Stomach (tissue), 9 donors: ENCODE measurements around the gene HIPK1. TPM values are rescaled to one million over a fixed set of nuclear protein-coding genes. Genes with fewer than 3 reads are reported as not detected.

Source experiments
- DNase-seq, 2 donors: peaks; one replicate each; pipeline versions ENCODE4 v3.0.0 to v3.0.0-alpha.2; 2013 to 2019
- H3K27ac ChIP-seq, 5 donors: fragments of 200-600 bp in 4 of 5; sonication (generic) in 4 of 5; one replicate each; pipeline ENCODE4 v1.5.1; 2013 to 2019; ENCODE audit warnings: mild to moderate bottlenecking in 1 of 5, moderate library complexity in 1 of 5
- H3K27me3 ChIP-seq, 3 donors: fragments of 200-600 bp; sonication (generic); one replicate each; pipeline ENCODE4 v1.5.1; 2017 to 2019; ENCODE audit warnings: mixed run types in 1 of 3
- H3K36me3 ChIP-seq, 4 donors: fragments of 200-600 bp; sonication (generic); 1 replicate in 3 of 4; 2 replicates in 1 of 4; pipeline ENCODE4 v1.5.1; 2016 to 2019
- H3K4me1 ChIP-seq, 4 donors: fragments of 200-600 bp; sonication (generic); one replicate each; pipeline ENCODE4 v1.5.1; 2016 to 2019
- H3K4me3 ChIP-seq, 4 donors: fragments of 200-600 bp; sonication (generic) in 3 of 4; one replicate each; pipeline ENCODE4 v1.5.1; 2016 to 2019; ENCODE audit warnings: mild to moderate bottlenecking in 1 of 4
- H3K9me3 ChIP-seq, 4 donors: fragments of 200-600 bp; sonication (generic); one replicate each; pipeline ENCODE4 v1.5.1; 2016 to 2019
- EP300 ChIP-seq: sonication (generic); formaldehyde crosslinking; IDR thresholded peaks from one replicate; pipeline ENCODE4 v1.6.1; 2017; ENCODE audit warnings: antibody characterized with exemption
- POLR2A ChIP-seq, 4 donors: fragments of 450-650 bp; IDR thresholded peaks; one replicate each; pipeline ENCODE4 v1.6.1; 2016; ENCODE audit warnings: antibody characterized with exemption in 4 of 4, control low read depth in 2 of 4, mild to moderate bottlenecking in 1 of 4, moderate library complexity in 1 of 4
- POLR2AphosphoS5 ChIP-seq, 3 donors: sonication (generic); formaldehyde crosslinking; IDR thresholded peaks; one replicate each; pipeline ENCODE4 v1.6.1; 2016; ENCODE audit warnings: antibody characterized with exemption in 3 of 3
- WGBS, 5 donors: extraction: QIAGEN DNeasy Blood & Tissue Kit in 3 of 5; methylation state at CpG; one replicate each; pipeline versions ENCODE4 v1.1.5 to v1.1.7; 2013 to 2018; 5-methylcytosine and 5-hydroxymethylcytosine counted together
- intact Hi-C: fragments of 100-400 bp; cut with DNase I; formaldehyde crosslinking; loops from one replicate; pipeline ENCODE4 v1.15.1; 2023; ENCODE audit warnings: low total_unique reads
- polyA plus RNA-seq, 3 donors: library from polyadenylated mRNA; stranded (reverse); fragments of 200-250 nt; gene quantifications; one replicate each; pipeline ENCODE4 v1.2.3, GENCODE V29; 2013
- total RNA-seq, 5 donors: library from RNA; depleted of rRNA; stranded (reverse); fragments of >200 nt; gene quantifications; one replicate each; pipeline versions ENCODE4 v1.1.0 to v1.2.3, GENCODE V29; 2014 to 2016
- TF ChIP-seq, protein P1 (sequence below), 7 experiments: fragments of 450-650 bp in 4 of 7; fragments of 200-600 bp in 3 of 7; sonication (generic) in 3 of 7; IDR thresholded peaks; one replicate each; pipeline ENCODE4 v1.5.1; 2016 to 2019; ENCODE audit warnings: antibody characterized with exemption in 7 of 7, control low read depth in 2 of 7, mild to moderate bottlenecking in 1 of 7
- donor health status: healthy with polysubstance abuse.
- donor health status: Bipolar disorder and iron deficiency.
- donor health status: healthy.

The HIPK1 gene
- total and polyA plus RNA-seq, 8 donors = 8.7 to 70.3 (median 28.3) TPM

DNA sequence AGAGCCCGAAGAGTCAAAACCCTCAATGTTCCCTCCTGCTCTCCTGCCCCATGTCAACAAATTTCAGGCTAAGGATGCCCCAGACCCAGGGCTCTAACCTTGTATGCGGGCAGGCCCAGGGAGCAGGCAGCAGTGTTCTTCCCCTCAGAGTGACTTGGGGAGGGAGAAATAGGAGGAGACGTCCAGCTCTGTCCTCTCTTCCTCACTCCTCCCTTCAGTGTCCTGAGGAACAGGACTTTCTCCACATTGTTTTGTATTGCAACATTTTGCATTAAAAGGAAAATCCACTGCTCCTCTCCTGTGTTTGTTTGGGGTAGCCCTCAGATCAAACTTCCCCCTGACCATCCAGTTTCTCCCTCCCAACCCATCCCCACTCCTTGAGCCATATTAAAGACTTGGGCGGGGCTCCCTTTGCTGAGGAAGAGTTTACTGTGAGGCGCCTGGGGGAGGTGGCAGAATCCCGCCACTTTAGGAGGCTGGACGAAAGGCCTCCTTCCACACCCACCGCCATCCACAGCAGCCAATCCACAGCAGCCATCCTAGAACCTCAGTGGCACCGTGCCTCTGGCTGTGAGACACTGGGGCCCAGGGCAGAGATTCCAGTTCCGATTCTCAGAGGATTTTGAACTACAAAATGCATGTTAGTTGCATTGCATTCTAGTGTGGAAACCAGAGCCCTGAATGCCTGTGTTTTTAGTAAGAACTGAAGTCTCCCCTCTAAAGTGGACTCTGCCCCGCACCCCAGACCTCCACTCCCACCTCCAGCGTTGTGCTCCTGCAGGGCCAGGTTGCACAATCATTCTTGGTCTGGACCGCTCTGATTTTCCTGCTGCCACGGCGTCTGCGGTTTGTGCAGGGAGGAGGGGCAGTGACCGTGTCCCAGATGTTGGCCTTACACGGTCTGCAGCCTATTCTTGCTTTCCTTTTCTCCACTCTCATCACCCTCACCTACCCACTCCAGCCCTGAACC lies 53.1 kb downstream of the HIPK1 start:
- peaks cover 19 to 78% (median 55%) of the 10 kb centered on the region in 4 donors for H3K4me1 ChIP-seq

DNA sequence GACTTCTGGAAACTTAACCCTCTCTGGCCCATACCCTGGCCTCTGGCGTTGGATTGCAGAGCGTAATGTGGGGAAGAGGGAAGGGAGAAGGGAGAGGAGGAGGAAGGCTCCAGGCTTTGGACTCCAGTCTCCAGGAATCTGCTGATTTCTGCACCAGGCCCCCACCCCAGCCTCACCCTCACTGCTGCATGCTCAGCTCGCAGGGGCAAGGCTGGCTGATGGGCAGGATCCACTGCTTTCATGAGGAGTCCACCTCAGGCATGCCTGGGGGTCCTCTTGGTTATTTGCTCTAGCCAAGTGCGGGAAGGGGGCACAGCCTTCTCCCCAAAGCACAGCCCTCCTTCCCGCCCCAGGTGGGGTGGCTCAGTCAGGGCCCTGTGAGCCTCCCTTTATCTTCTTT lies 53.8 kb downstream of the HIPK1 start:
- DNase-seq = no peak
- no peaks in the 10 kb centered on the region for H3K27me3 ChIP-seq
- peak overlapping the region in 4 of 5 donors; percentile 64 to 85 (median 83) for H3K27ac ChIP-seq
- TF ChIP-seq, protein P1, sequence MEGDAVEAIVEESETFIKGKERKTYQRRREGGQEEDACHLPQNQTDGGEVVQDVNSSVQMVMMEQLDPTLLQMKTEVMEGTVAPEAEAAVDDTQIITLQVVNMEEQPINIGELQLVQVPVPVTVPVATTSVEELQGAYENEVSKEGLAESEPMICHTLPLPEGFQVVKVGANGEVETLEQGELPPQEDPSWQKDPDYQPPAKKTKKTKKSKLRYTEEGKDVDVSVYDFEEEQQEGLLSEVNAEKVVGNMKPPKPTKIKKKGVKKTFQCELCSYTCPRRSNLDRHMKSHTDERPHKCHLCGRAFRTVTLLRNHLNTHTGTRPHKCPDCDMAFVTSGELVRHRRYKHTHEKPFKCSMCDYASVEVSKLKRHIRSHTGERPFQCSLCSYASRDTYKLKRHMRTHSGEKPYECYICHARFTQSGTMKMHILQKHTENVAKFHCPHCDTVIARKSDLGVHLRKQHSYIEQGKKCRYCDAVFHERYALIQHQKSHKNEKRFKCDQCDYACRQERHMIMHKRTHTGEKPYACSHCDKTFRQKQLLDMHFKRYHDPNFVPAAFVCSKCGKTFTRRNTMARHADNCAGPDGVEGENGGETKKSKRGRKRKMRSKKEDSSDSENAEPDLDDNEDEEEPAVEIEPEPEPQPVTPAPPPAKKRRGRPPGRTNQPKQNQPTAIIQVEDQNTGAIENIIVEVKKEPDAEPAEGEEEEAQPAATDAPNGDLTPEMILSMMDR (IDR thresholded peaks at IDR 0.05) = no peak
- TF ChIP-seq POLR2A (IDR thresholded peaks at IDR 0.05) (no peak), POLR2AphosphoS5 (IDR thresholded peaks at IDR 0.05) (no peak), EP300 (no peak)
- peaks cover 19 to 71% (median 53%) of the 10 kb centered on the region in 4 donors for H3K4me1 ChIP-seq
- WGBS, 5 donors = 26 to 66% (median 53%) methylated on average over 4 to 5 of the region's 5 CpGs
- intact Hi-C loops = no loop called here
- H3K36me3 ChIP-seq = no peaks in the 10 kb centered on the region
- no peaks in the 10 kb centered on the region for H3K9me3 ChIP-seq
- peak overlapping the region; percentile 21 to 42 (median 32) for H3K4me3 ChIP-seq

More for the DNA sequence above, 53.1 kb downstream of the HIPK1 start:
- no peaks in the 10 kb centered on the region for H3K9me3 ChIP-seq
- intact Hi-C loops = no loop called here
- H3K4me3 ChIP-seq = peak overlapping the region; percentile 21 to 42 (median 36)
- DNase-seq = peak; percentile 50 to 86
- H3K27ac ChIP-seq = peak overlapping the region in 4 of 5 donors; percentile 79 to 85 (median 83)
- H3K27me3 ChIP-seq = no peaks in the 10 kb centered on the region
- TF ChIP-seq POLR2A (IDR thresholded peaks at IDR 0.05) (no peak), EP300 (no peak), POLR2AphosphoS5 (IDR thresholded peaks at IDR 0.05) (peak in 2 of 3 donors; percentile 32 to 45)
- TF ChIP-seq, protein P1 (IDR thresholded peaks at IDR 0.05) = no peak
- no peaks in the 10 kb centered on the region for H3K36me3 ChIP-seq
- WGBS, 5 donors = 23 to 36% (median 30%) methylated on average over 14 to 18 of the region's 18 CpGs

- Histone ChIP-seq H3K4me1 (peaks cover 19 to 66% (median 51%) of the 10 kb centered on the region in 4 donors), H3K27ac (peak overlapping the region in 4 of 5 donors; percentile 64 to 85 (median 83)), H3K9me3 (no peaks in the 10 kb centered on the region), H3K4me3 (peak overlapping the region; percentile 21 to 42 (median 32)), H3K27me3 (no peaks in the 10 kb centered on the region), H3K36me3 (no peaks in the 10 kb centered on the region)
- TF ChIP-seq POLR2A (IDR thresholded peaks at IDR 0.05) = no peak
- TF ChIP-seq EP300 = no peak
- TF ChIP-seq, protein P1 (IDR thresholded peaks at IDR 0.05) = no peak
- TF ChIP-seq POLR2AphosphoS5 (IDR thresholded peaks at IDR 0.05) = no peak
- intact Hi-C loops = no loop called here
- DNase-seq = peak in 1 of 2 donors; percentile 55
- WGBS, 5 donors = 57 to 76% (median 66%) methylated on average over 8 of the region's 8 CpGs
These were observed 54.3 kb downstream of the HIPK1 start for GRCh38 chr1:113983391-113983790.

GRCh38 chr1:113983826-113984225 lies 54.7 kb downstream of the HIPK1 start:
- Histone ChIP-seq H3K4me3 (peak overlapping the region in 1 of 4 donors; percentile 34), H3K9me3 (no peaks in the 10 kb centered on the region), H3K27me3 (no peaks in the 10 kb centered on the region), H3K36me3 (no peaks in the 10 kb centered on the region), H3K4me1 (peaks cover 19 to 62% (median 49%) of the 10 kb centered on the region in 4 donors), H3K27ac (peak overlapping the region in 4 of 5 donors; percentile 64 to 85 (median 83))
- WGBS, 5 donors = 80 to 93% (median 82%) methylated on average over 7 of the region's 7 CpGs
- no peak for TF ChIP-seq EP300
- TF ChIP-seq POLR2AphosphoS5 (IDR thresholded peaks at IDR 0.05) = no peak
- TF ChIP-seq, protein P1 (IDR thresholded peaks at IDR 0.05) = no peak
- no peak for TF ChIP-seq POLR2A (IDR thresholded peaks at IDR 0.05)
- intact Hi-C loops = no loop called here
- DNase-seq = no peak
